Activated T-helper 2 cell treated with anti-CD3 and anti-CD28 coated beads, Interferon-gamma antibody, Interleukin-2, Interleukin-4, amounts not matched to agents 10 μg/mL and 5 μg/mL and 100 μg/mL, durations not matched to agents 14 hours and 24 hours and 36 hours (primary cell): ENCODE results near the gene CISD2. TPM values are rescaled to one million over a fixed set of nuclear protein-coding genes. Genes with fewer than 3 reads are reported as not detected.
"Not testable (repeated sequence)": the region's sequence is repeated elsewhere in the genome, so short reads cannot be mapped to it uniquely, and the experiment has no call there.

ENCODE experiments used
- DNase-seq: peaks from one replicate; pipeline ENCODE4 v3.0.0; 2021; ENCODE audit warnings: low spot score
- H3K27ac Mint-ChIP-seq: one replicate; pipeline ENCODE4 v1.8.0; 2021; ENCODE audit warnings: mixed read lengths
- H3K27me3 Mint-ChIP-seq: one replicate; pipeline ENCODE4 v1.8.0; 2021; ENCODE audit warnings: low read depth, mixed read lengths
- H3K36me3 Mint-ChIP-seq: one replicate; pipeline ENCODE4 v1.8.0; 2021; ENCODE audit warnings: low read depth, mixed read lengths
- H3K4me1 Mint-ChIP-seq: one replicate; pipeline ENCODE4 v1.8.0; 2021; ENCODE audit warnings: low read depth, mixed read lengths
- H3K4me3 Mint-ChIP-seq: one replicate; pipeline ENCODE4 v1.8.0; 2021; ENCODE audit warnings: low read depth, mild to moderate bottlenecking, moderate library complexity, mixed read lengths
- H3K9me3 Mint-ChIP-seq: one replicate; pipeline ENCODE4 v1.8.0; 2021; ENCODE audit warnings: mixed read lengths
- intact Hi-C: fragments of 100-400 bp; cut with micrococcal nuclease; formaldehyde crosslinking; loops from one replicate; pipeline ENCODE4 v1.15.1; 2023
- total RNA-seq: library from RNA; stranded (reverse); gene quantifications from 2 replicates; pipeline ENCODE4 v1.2.3, GENCODE V29; 2022

CISD2 gene
- total RNA-seq, 1 donor from 2014 or later, result 51.4 TPM

- H3K4me3 Mint-ChIP-seq, H3K27me3 Mint-ChIP-seq, intact Hi-C loops, H3K4me1 Mint-ChIP-seq, H3K27ac Mint-ChIP-seq, DNase-seq, H3K9me3 Mint-ChIP-seq: not testable (repeated sequence)
- peaks cover 28% of the 10 kb centered on the region for H3K36me3 Mint-ChIP-seq
Measured at GRCh38 chr4:102888570-102888969, 19.8 kb downstream of the CISD2 start.

GRCh38 chr4:102889866-102890265 lies 21.1 kb downstream of the CISD2 start:
- H3K27me3 Mint-ChIP-seq, H3K27ac Mint-ChIP-seq, H3K4me1 Mint-ChIP-seq, DNase-seq, intact Hi-C loops, H3K4me3 Mint-ChIP-seq, H3K9me3 Mint-ChIP-seq: not testable (repeated sequence)
- peaks cover 22% of the 10 kb centered on the region for H3K36me3 Mint-ChIP-seq

GRCh38 chr4:102896547-102896946 lies 27.8 kb downstream of the CISD2 start:
- H3K27ac Mint-ChIP-seq, DNase-seq, H3K27me3 Mint-ChIP-seq, H3K36me3 Mint-ChIP-seq, H3K9me3 Mint-ChIP-seq, intact Hi-C loops, H3K4me1 Mint-ChIP-seq, H3K4me3 Mint-ChIP-seq: not testable (repeated sequence)

DNA sequence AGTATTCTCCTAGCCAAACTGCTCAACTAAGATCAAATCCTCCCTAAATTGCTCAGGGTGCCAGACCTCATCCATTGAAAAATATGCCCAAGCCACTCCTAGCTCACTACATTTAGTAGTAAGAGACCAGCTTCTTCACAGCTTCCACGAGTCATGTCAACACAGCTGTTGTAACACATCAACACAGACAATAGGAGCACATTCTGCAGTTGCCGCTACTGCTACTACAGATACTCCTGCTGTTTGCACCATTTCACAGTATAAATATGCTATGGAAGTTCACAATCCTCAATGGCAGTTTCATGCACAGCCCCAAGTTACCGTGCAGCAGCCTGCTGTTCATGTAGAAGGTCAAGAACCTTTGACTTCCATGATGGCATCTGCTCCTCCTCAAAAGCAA lies 28.8 kb downstream of the CISD2 start:
- H3K27me3 Mint-ChIP-seq, DNase-seq, H3K4me1 Mint-ChIP-seq, H3K9me3 Mint-ChIP-seq, H3K36me3 Mint-ChIP-seq, H3K4me3 Mint-ChIP-seq, intact Hi-C loops, H3K27ac Mint-ChIP-seq: not testable (repeated sequence)

DNA sequence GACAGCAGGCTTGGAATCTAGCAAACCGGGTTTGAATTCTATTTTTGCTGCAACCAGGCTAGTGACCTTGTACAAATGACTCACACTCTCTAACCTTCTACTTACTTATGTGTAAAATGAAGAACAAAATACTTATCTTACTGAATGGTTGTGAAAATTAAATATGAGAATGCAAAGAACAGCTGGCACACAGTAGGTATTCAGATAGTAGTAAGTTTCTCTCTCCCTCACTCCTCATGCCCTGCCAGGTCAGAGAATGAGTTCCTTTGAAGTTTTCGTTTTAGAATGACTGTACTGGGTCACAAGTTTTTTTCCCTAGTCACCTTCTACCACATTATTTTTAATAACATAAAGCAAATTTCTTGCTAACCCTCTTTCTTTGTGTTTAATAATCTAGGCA lies 33.0 kb downstream of the CISD2 start:
- no peak overlapping the region for H3K4me3 Mint-ChIP-seq

DNA sequence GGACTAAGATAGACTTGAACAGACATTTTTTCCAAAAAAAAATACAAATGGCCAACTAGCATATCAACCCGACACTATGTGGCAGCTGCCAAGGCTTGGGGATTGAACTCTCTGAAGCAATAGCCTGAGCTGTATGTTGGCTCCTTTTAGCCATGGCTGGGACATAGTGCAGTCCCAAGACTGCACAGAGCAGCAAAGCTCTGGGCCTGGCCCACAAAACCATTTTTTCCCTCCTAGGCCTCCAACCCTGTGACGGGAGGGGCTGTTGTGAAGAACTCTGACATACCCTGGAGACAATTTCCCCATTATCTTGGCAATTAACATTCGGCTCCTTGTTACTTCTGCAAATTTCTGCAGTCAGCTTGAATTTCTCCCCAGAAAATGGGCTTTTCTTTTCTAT lies 50.1 kb downstream of the CISD2 start:
- intact Hi-C loops, result no loop called here
- Mint-ChIP-seq H3K4me1 (no peaks in the 10 kb centered on the region), H3K36me3 (no peaks in the 10 kb centered on the region), H3K27me3 (no peaks in the 10 kb centered on the region), H3K4me3 (no peak overlapping the region), H3K27ac (no peak overlapping the region), H3K9me3 (peaks cover 25% of the 10 kb centered on the region)
- no peak for DNase-seq

More for the DNA sequence above, 33.0 kb downstream of the CISD2 start:
- intact Hi-C loops, result no loop called here
- Mint-ChIP-seq H3K27me3 (no peaks in the 10 kb centered on the region), H3K27ac (no peak overlapping the region), H3K9me3 (no peaks in the 10 kb centered on the region), H3K36me3 (no peaks in the 10 kb centered on the region), H3K4me1 (no peaks in the 10 kb centered on the region)
- no peak for DNase-seq

- H3K36me3 Mint-ChIP-seq, intact Hi-C loops, H3K4me3 Mint-ChIP-seq, H3K27ac Mint-ChIP-seq, H3K27me3 Mint-ChIP-seq, H3K4me1 Mint-ChIP-seq, DNase-seq: not testable (repeated sequence)
- H3K9me3 Mint-ChIP-seq, result peaks cover 16% of the 10 kb centered on the region
Measured at GRCh38 chr4:102919697-102920096, 50.9 kb downstream of the CISD2 start.

GRCh38 chr4:102935716-102936115 lies 66.9 kb downstream of the CISD2 start:
- H3K27me3 Mint-ChIP-seq, result peaks cover 12% of the 10 kb centered on the region
- H3K4me1 Mint-ChIP-seq, result no peaks in the 10 kb centered on the region
- no peak overlapping the region for H3K27ac Mint-ChIP-seq
- intact Hi-C loops, result no loop called here
- DNase-seq, result no peak
- H3K4me3 Mint-ChIP-seq, result no peak overlapping the region
- H3K36me3 Mint-ChIP-seq, result no peaks in the 10 kb centered on the region
- no peaks in the 10 kb centered on the region for H3K9me3 Mint-ChIP-seq

GRCh38 chr4:102938063-102938462 lies 69.3 kb downstream of the CISD2 start:
- H3K27ac Mint-ChIP-seq, H3K4me1 Mint-ChIP-seq, H3K4me3 Mint-ChIP-seq, H3K9me3 Mint-ChIP-seq, DNase-seq, H3K36me3 Mint-ChIP-seq, intact Hi-C loops: not testable (repeated sequence)
- peaks cover 15% of the 10 kb centered on the region for H3K27me3 Mint-ChIP-seq

Other genes starting within 250 kb of the CISD2 start
- gene MANBA, start 108.0 kb upstream of the CISD2 start, total RNA-seq, result 9.4 and 11.3 TPM in 2 replicates
- 429 and 432 TPM in 2 replicates for gene UBE2D3, start 41.4 kb upstream of the CISD2 start, total RNA-seq
- gene SLC9B1, start 150.7 kb downstream of the CISD2 start, total RNA-seq, result 0.28 and 0.57 TPM in 2 replicates
- gene SLC9B2, start 207.8 kb downstream of the CISD2 start, total RNA-seq, result 34.6 and 37.9 TPM in 2 replicates
- 16.0 and 16.3 TPM in 2 replicates for gene BDH2, start 230.8 kb downstream of the CISD2 start, total RNA-seq